Prostate gland (tissue), 2 donors: ENCODE results near the gene GPR142.

Experiments used
- CTCF ChIP-seq, 4 experiments: fragments of 200-600 bp in 2 of 4; fragments of 450-650 bp in 2 of 4; sonication (generic) in 2 of 4; IDR thresholded peaks; 1 replicate in 3 of 4; 2 replicates in 1 of 4; pipeline ENCODE4 v1.5.1; 2016 to 2019; ENCODE audit warnings: antibody characterized with exemption in 4 of 4, mild to moderate bottlenecking in 2 of 4, moderate library complexity in 2 of 4
- POLR2A ChIP-seq: fragments of 450-650 bp; IDR thresholded peaks from one replicate; pipeline ENCODE4 v1.6.1; 2016; ENCODE audit warnings: antibody characterized with exemption, mild to moderate bottlenecking

GRCh38 chr17:74374858-74375257 is 7.6 kb downstream of the GPR142 start:
- TF ChIP-seq POLR2A (no peak), CTCF (IDR thresholded peaks at IDR 0.05) (no peak)
